Activated CD4-positive, alpha-beta T cell treated with anti-CD3 and anti-CD28 coated beads, Interleukin-2, amount 10 ng/mL, durations not matched to agents 24 days and 14 days (primary cell): ENCODE data around the gene AGBL4. TPM values are rescaled to one million over a fixed set of nuclear protein-coding genes. Genes with fewer than 3 reads are reported as not detected.

Experiments used
- DNase-seq: peaks from one replicate; pipeline ENCODE4 v3.0.0; 2022
- H3K27ac Mint-ChIP-seq: one replicate; pipeline ENCODE4 v1.8.0; 2022; ENCODE audit warnings: mild to moderate bottlenecking, mixed read lengths
- H3K27me3 Mint-ChIP-seq: one replicate; pipeline ENCODE4 v1.8.0; 2022; ENCODE audit warnings: mixed read lengths
- H3K36me3 Mint-ChIP-seq: one replicate; pipeline ENCODE4 v1.8.0; 2022; ENCODE audit warnings: low read depth, mild to moderate bottlenecking, mixed read lengths
- H3K4me1 Mint-ChIP-seq: one replicate; pipeline ENCODE4 v1.8.0; 2021; ENCODE audit warnings: mixed read lengths
- H3K4me3 Mint-ChIP-seq: one replicate; pipeline ENCODE4 v1.8.0; 2022; ENCODE audit warnings: mild to moderate bottlenecking, moderate library complexity, mixed read lengths
- H3K9me3 Mint-ChIP-seq: one replicate; pipeline ENCODE4 v1.8.0; 2021; ENCODE audit warnings: mixed read lengths
- intact Hi-C: fragments of 100-400 bp; cut with micrococcal nuclease; formaldehyde crosslinking; loops from one replicate; pipeline ENCODE4 v1.15.1; 2023
- total RNA-seq: library from RNA; stranded (reverse); gene quantifications from 2 replicates; pipeline ENCODE4 v1.2.3, GENCODE V29; 2022

The AGBL4 gene
- total RNA-seq, 1 donor from 2014 or later = not detected

GRCh38 chr1:49104575-49104974, 919.2 kb downstream of the AGBL4 start:
- H3K9me3 Mint-ChIP-seq = no peaks in the 10 kb centered on the region
- intact Hi-C loops = no loop called here
- no peaks in the 10 kb centered on the region for H3K4me1 Mint-ChIP-seq

GRCh38 chr1:49102752-49103151, 921.0 kb downstream of the AGBL4 start:
- Mint-ChIP-seq H3K4me1 (no peaks in the 10 kb centered on the region), H3K36me3 (no peaks in the 10 kb centered on the region), H3K4me3 (no peak overlapping the region), H3K27ac (no peak overlapping the region), H3K9me3 (no peaks in the 10 kb centered on the region), H3K27me3 (no peaks in the 10 kb centered on the region)
- DNase-seq = no peak
- intact Hi-C loops = no loop called here

More at GRCh38 chr1:49104575-49104974, 919.2 kb downstream of the AGBL4 start:
- Mint-ChIP-seq H3K27ac (no peak overlapping the region), H3K4me3 (no peak overlapping the region), H3K36me3 (no peaks in the 10 kb centered on the region), H3K27me3 (no peaks in the 10 kb centered on the region)
- no peak for DNase-seq

GRCh38 chr1:49098866-49099265, 924.9 kb downstream of the AGBL4 start:
- DNase-seq = no peak
- intact Hi-C loops = no loop called here
- no peaks in the 10 kb centered on the region for H3K9me3 Mint-ChIP-seq
- no peaks in the 10 kb centered on the region for H3K36me3 Mint-ChIP-seq
- no peaks in the 10 kb centered on the region for H3K4me1 Mint-ChIP-seq
- H3K4me3 Mint-ChIP-seq = no peak overlapping the region
- H3K27ac Mint-ChIP-seq = no peak overlapping the region
- H3K27me3 Mint-ChIP-seq = no peaks in the 10 kb centered on the region

GRCh38 chr1:49086327-49086726, 937.4 kb downstream of the AGBL4 start:
- H3K4me3 Mint-ChIP-seq = no peak overlapping the region
- no peak overlapping the region for H3K27ac Mint-ChIP-seq
- H3K4me1 Mint-ChIP-seq = no peaks in the 10 kb centered on the region
- DNase-seq = no peak
- intact Hi-C loops = no loop called here
- H3K9me3 Mint-ChIP-seq = peaks cover 5% of the 10 kb centered on the region
- H3K36me3 Mint-ChIP-seq = no peaks in the 10 kb centered on the region
- no peaks in the 10 kb centered on the region for H3K27me3 Mint-ChIP-seq

- H3K27me3 Mint-ChIP-seq = no peaks in the 10 kb centered on the region
- no peaks in the 10 kb centered on the region for H3K36me3 Mint-ChIP-seq
- H3K4me1 Mint-ChIP-seq = no peaks in the 10 kb centered on the region
- H3K27ac Mint-ChIP-seq = no peak overlapping the region
- peaks cover 8% of the 10 kb centered on the region for H3K9me3 Mint-ChIP-seq
- no peak for DNase-seq
- H3K4me3 Mint-ChIP-seq = no peak overlapping the region
- intact Hi-C loops = no loop called here
These were observed 938.7 kb downstream of the AGBL4 start for GRCh38 chr1:49085079-49085478.

GRCh38 chr1:49060766-49061165, 963.0 kb downstream of the AGBL4 start:
- intact Hi-C loops = no loop called here
- DNase-seq = no peak
- Mint-ChIP-seq H3K36me3 (no peaks in the 10 kb centered on the region), H3K27me3 (no peaks in the 10 kb centered on the region), H3K9me3 (no peaks in the 10 kb centered on the region), H3K4me3 (no peak overlapping the region), H3K4me1 (no peaks in the 10 kb centered on the region), H3K27ac (no peak overlapping the region)

- Mint-ChIP-seq H3K27ac (no peak overlapping the region), H3K4me3 (no peak overlapping the region), H3K27me3 (no peaks in the 10 kb centered on the region), H3K4me1 (no peaks in the 10 kb centered on the region), H3K9me3 (no peaks in the 10 kb centered on the region), H3K36me3 (no peaks in the 10 kb centered on the region)
- DNase-seq = no peak
- intact Hi-C loops = no loop called here
These were observed 964.7 kb downstream of the AGBL4 start for GRCh38 chr1:49059087-49059486.

GRCh38 chr1:49052102-49052501, 971.7 kb downstream of the AGBL4 start:
- Mint-ChIP-seq H3K4me1 (no peaks in the 10 kb centered on the region), H3K36me3 (no peaks in the 10 kb centered on the region), H3K9me3 (no peaks in the 10 kb centered on the region), H3K27ac (no peak overlapping the region), H3K27me3 (no peaks in the 10 kb centered on the region), H3K4me3 (no peak overlapping the region)
- intact Hi-C loops = no loop called here
- no peak for DNase-seq

GRCh38 chr1:49051647-49052046, 972.1 kb downstream of the AGBL4 start:
- H3K27me3 Mint-ChIP-seq = no peaks in the 10 kb centered on the region
- H3K4me1 Mint-ChIP-seq = no peaks in the 10 kb centered on the region
- intact Hi-C loops = no loop called here
- H3K4me3 Mint-ChIP-seq = no peak overlapping the region
- H3K27ac Mint-ChIP-seq = no peak overlapping the region
- H3K9me3 Mint-ChIP-seq = no peaks in the 10 kb centered on the region
- no peak for DNase-seq
- no peaks in the 10 kb centered on the region for H3K36me3 Mint-ChIP-seq

GRCh38 chr1:49050041-49050440, 973.7 kb downstream of the AGBL4 start:
- no peak overlapping the region for H3K4me3 Mint-ChIP-seq
- no peak overlapping the region for H3K27ac Mint-ChIP-seq

GRCh38 chr1:49048188-49048587, 975.6 kb downstream of the AGBL4 start:
- H3K4me3 Mint-ChIP-seq = no peak overlapping the region
- intact Hi-C loops = no loop called here
- no peaks in the 10 kb centered on the region for H3K9me3 Mint-ChIP-seq
- no peaks in the 10 kb centered on the region for H3K4me1 Mint-ChIP-seq
- DNase-seq = no peak
- no peaks in the 10 kb centered on the region for H3K36me3 Mint-ChIP-seq
- no peaks in the 10 kb centered on the region for H3K27me3 Mint-ChIP-seq
- H3K27ac Mint-ChIP-seq = no peak overlapping the region

More at GRCh38 chr1:49050041-49050440, 973.7 kb downstream of the AGBL4 start:
- no peaks in the 10 kb centered on the region for H3K4me1 Mint-ChIP-seq
- no peak for DNase-seq
- intact Hi-C loops = no loop called here
- no peaks in the 10 kb centered on the region for H3K36me3 Mint-ChIP-seq
- no peaks in the 10 kb centered on the region for H3K27me3 Mint-ChIP-seq
- no peaks in the 10 kb centered on the region for H3K9me3 Mint-ChIP-seq

GRCh38 chr1:49046305-49046704, 977.4 kb downstream of the AGBL4 start:
- intact Hi-C loops = no loop called here
- no peaks in the 10 kb centered on the region for H3K4me1 Mint-ChIP-seq
- H3K27me3 Mint-ChIP-seq = no peaks in the 10 kb centered on the region
- H3K4me3 Mint-ChIP-seq = no peak overlapping the region
- H3K36me3 Mint-ChIP-seq = no peaks in the 10 kb centered on the region
- H3K9me3 Mint-ChIP-seq = no peaks in the 10 kb centered on the region
- DNase-seq = no peak
- H3K27ac Mint-ChIP-seq = no peak overlapping the region

- no peaks in the 10 kb centered on the region for H3K36me3 Mint-ChIP-seq
- no peaks in the 10 kb centered on the region for H3K4me1 Mint-ChIP-seq
- intact Hi-C loops = no loop called here
- no peaks in the 10 kb centered on the region for H3K27me3 Mint-ChIP-seq
- DNase-seq = no peak
- H3K4me3 Mint-ChIP-seq = no peak overlapping the region
- H3K27ac Mint-ChIP-seq = no peak overlapping the region
- H3K9me3 Mint-ChIP-seq = no peaks in the 10 kb centered on the region
These were observed 978.4 kb downstream of the AGBL4 start for GRCh38 chr1:49045371-49045770.

- Mint-ChIP-seq H3K27ac (no peak overlapping the region), H3K36me3 (no peaks in the 10 kb centered on the region), H3K4me3 (no peak overlapping the region), H3K9me3 (no peaks in the 10 kb centered on the region), H3K4me1 (no peaks in the 10 kb centered on the region), H3K27me3 (no peaks in the 10 kb centered on the region)
- no peak for DNase-seq
- intact Hi-C loops = no loop called here
These were observed 987.1 kb downstream of the AGBL4 start for GRCh38 chr1:49036700-49037099.

GRCh38 chr1:49028396-49028795, 995.4 kb downstream of the AGBL4 start:
- DNase-seq = no peak
- Mint-ChIP-seq H3K27me3 (no peaks in the 10 kb centered on the region), H3K4me1 (no peaks in the 10 kb centered on the region), H3K9me3 (no peaks in the 10 kb centered on the region), H3K27ac (no peak overlapping the region), H3K36me3 (no peaks in the 10 kb centered on the region), H3K4me3 (no peak overlapping the region)
- intact Hi-C loops = no loop called here
